H9 (cell line): Measurements from ENCODE around the gene C19orf85. TPM values are rescaled to one million over a fixed set of nuclear protein-coding genes. Genes with fewer than 3 reads are reported as not detected.

Experiments used
- DNase-seq: peaks from one replicate; pipeline ENCODE4 v3.0.0-alpha.2; 2017
- H2AFZ ChIP-seq: one replicate; pipeline ENCODE4 v1.6.1; 2013; ENCODE audit warnings: mild to moderate bottlenecking, low read length, control low read depth, moderate library complexity
- H2AK5ac ChIP-seq: 2 replicates; pipeline ENCODE4 v1.6.1; 2013; ENCODE audit warnings: low read length, control low read depth, mixed read lengths; ENCODE audit not compliant: insufficient read length
- H2BK120ac ChIP-seq: one replicate; pipeline ENCODE4 v1.6.1; 2013; ENCODE audit warnings: low read depth, mild to moderate bottlenecking, low read length, control low read depth, inconsistent platforms; ENCODE audit not compliant: poor library complexity, severe bottlenecking
- H2BK12ac ChIP-seq: 2 replicates; pipeline ENCODE4 v1.6.1; 2013; ENCODE audit warnings: low read length, control low read depth, mixed read lengths, low read depth; ENCODE audit not compliant: insufficient read length
- H2BK15ac ChIP-seq: 2 replicates; pipeline ENCODE4 v1.6.1; 2013; ENCODE audit warnings: low read depth, low read length, control low read depth
- H2BK20ac ChIP-seq: one replicate; pipeline ENCODE4 v1.6.1; 2013; ENCODE audit warnings: low read depth, mild to moderate bottlenecking, low read length, control low read depth, inconsistent platforms; ENCODE audit not compliant: poor library complexity, severe bottlenecking
- H2BK5ac ChIP-seq: 2 replicates; pipeline ENCODE4 v1.6.1; 2013; ENCODE audit warnings: low read length, control low read depth, mixed read lengths; ENCODE audit not compliant: insufficient read length
- H3K14ac ChIP-seq: 2 replicates; pipeline ENCODE4 v1.6.1; 2013; ENCODE audit warnings: low read length, control low read depth; ENCODE audit not compliant: insufficient read depth
- H3K18ac ChIP-seq: 2 replicates; pipeline ENCODE4 v1.6.1; 2013; ENCODE audit warnings: low read depth, mild to moderate bottlenecking, mixed read lengths, low read length, control low read depth; ENCODE audit not compliant: insufficient read length
- H3K23ac ChIP-seq: 2 replicates; pipeline ENCODE4 v1.6.1; 2013; ENCODE audit warnings: low read length, control low read depth, mixed read lengths, low read depth; ENCODE audit not compliant: insufficient read length
- H3K23me2 ChIP-seq: 2 replicates; pipeline ENCODE4 v1.6.1; 2013; ENCODE audit warnings: low read depth, mild to moderate bottlenecking, mixed read lengths, low read length, control low read depth; ENCODE audit not compliant: insufficient read length, poor library complexity, severe bottlenecking
- H3K27ac ChIP-seq: 2 replicates; pipeline ENCODE4 v1.5.1; 2013; ENCODE audit warnings: low read length, control low read depth, mixed read lengths, low read depth; ENCODE audit not compliant: insufficient read length
- H3K27me3 ChIP-seq: 2 replicates; pipeline ENCODE4 v1.6.1; 2013; ENCODE audit warnings: low read length, control low read depth, inconsistent platforms; ENCODE audit not compliant: insufficient read depth
- H3K4ac ChIP-seq: 2 replicates; pipeline ENCODE4 v1.6.1; 2013; ENCODE audit warnings: low read depth, mild to moderate bottlenecking, control low read depth, inconsistent platforms, low read length, moderate library complexity
- H3K4me1 ChIP-seq: 2 replicates; pipeline ENCODE4 v1.6.1; 2013; ENCODE audit warnings: low read length, control low read depth, inconsistent platforms; ENCODE audit not compliant: insufficient read depth
- H3K4me2 ChIP-seq: 2 replicates; pipeline ENCODE4 v1.6.1; 2013; ENCODE audit warnings: low read length, control low read depth, mixed read lengths; ENCODE audit not compliant: insufficient read length, insufficient read depth
- H3K56ac ChIP-seq: 2 replicates; pipeline ENCODE4 v1.6.1; 2013; ENCODE audit warnings: low read depth, mild to moderate bottlenecking, mixed read lengths, low read length, control low read depth; ENCODE audit not compliant: insufficient read length
- H3K79me1 ChIP-seq: 2 replicates; pipeline ENCODE4 v1.6.1; 2013; ENCODE audit warnings: low read depth, mild to moderate bottlenecking, moderate library complexity, low read length, control low read depth, inconsistent platforms; ENCODE audit not compliant: insufficient read depth, poor library complexity, severe bottlenecking
- H3K79me2 ChIP-seq: 2 replicates; pipeline ENCODE4 v1.6.1; 2013; ENCODE audit warnings: low read length, control low read depth, inconsistent platforms; ENCODE audit not compliant: insufficient read depth
- H3K9ac ChIP-seq: 2 replicates; pipeline ENCODE4 v1.6.1; 2013; ENCODE audit warnings: low read length, control low read depth, mixed read lengths; ENCODE audit not compliant: insufficient read length; ENCODE audit errors: extremely low read depth
- H3K9me3 ChIP-seq: one replicate; pipeline ENCODE4 v1.6.1; 2013; ENCODE audit warnings: low read depth, low read length, inconsistent platforms; ENCODE audit not compliant: control insufficient read depth
- H3T11ph ChIP-seq: one replicate; pipeline ENCODE4 v1.6.1; 2013; ENCODE audit warnings: mild to moderate bottlenecking, low read length, control low read depth, inconsistent platforms
- H4K20me1 ChIP-seq: one replicate; pipeline ENCODE4 v1.6.1; 2013; ENCODE audit not compliant: control insufficient read depth, insufficient read length, insufficient read depth
- H4K5ac ChIP-seq: 2 replicates; pipeline ENCODE4 v1.6.1; 2013; ENCODE audit warnings: low read depth, mild to moderate bottlenecking, mixed read lengths, low read length, control low read depth; ENCODE audit not compliant: insufficient read length
- H4K8ac ChIP-seq: replicated peaks from 2 replicates; pipeline ENCODE4 v1.6.1; 2013; ENCODE audit warnings: low read length, control low read depth, mixed read lengths, low read depth; ENCODE audit not compliant: insufficient read length
- H4K91ac ChIP-seq: 2 replicates; pipeline ENCODE4 v1.6.1; 2013; ENCODE audit warnings: low read depth, mild to moderate bottlenecking, moderate library complexity, mixed read lengths, low read length, control low read depth; ENCODE audit not compliant: insufficient read length
- H3K27ac Mint-ChIP-seq, 3 experiments: 2 replicates in 2 of 3; 3 replicates in 1 of 3; pipeline ENCODE4 v1.8.0; 2020 to 2021; ENCODE audit warnings: mixed read lengths in 3 of 3, mild to moderate bottlenecking in 1 of 3, moderate library complexity in 1 of 3
- H3K27me3 Mint-ChIP-seq: 2 replicates; pipeline ENCODE4 v1.8.0; 2021; ENCODE audit warnings: low read depth, mild to moderate bottlenecking, moderate library complexity, mixed read lengths
- H3K36me3 Mint-ChIP-seq, 3 experiments: 2 replicates in 2 of 3; 3 replicates in 1 of 3; pipeline ENCODE4 v1.8.0; 2020 to 2021; ENCODE audit warnings: low read depth in 3 of 3, mixed read lengths in 3 of 3; ENCODE audit not compliant: insufficient read depth in 1 of 3
- H3K4me1 Mint-ChIP-seq, 2 experiments: 2 replicates each; pipeline ENCODE4 v1.8.0; 2020; ENCODE audit warnings: mixed read lengths in 2 of 2
- H3K4me3 Mint-ChIP-seq, 2 experiments: 2 replicates in 1 of 2; 3 replicates in 1 of 2; pipeline ENCODE4 v1.8.0; 2020 to 2021; ENCODE audit warnings: mild to moderate bottlenecking in 2 of 2, mixed read lengths in 2 of 2, moderate library complexity in 1 of 2
- H3K9me3 Mint-ChIP-seq, 2 experiments: 2 replicates in 1 of 2; 3 replicates in 1 of 2; pipeline ENCODE4 v1.8.0; 2020; ENCODE audit warnings: mild to moderate bottlenecking in 2 of 2, mixed read lengths in 2 of 2, moderate library complexity in 1 of 2
- WGBS: extraction: QIAGEN DNeasy Blood & Tissue Kit; methylation state at CpG from one replicate; pipeline ENCODE4 v1.1.7; 2013; ENCODE audit warnings: missing lambda C conversion rate, low lambda C conversion rate, mixed read lengths; ENCODE audit not compliant: insufficient read length; ENCODE audit errors: extremely low coverage; 5-methylcytosine and 5-hydroxymethylcytosine counted together
- total RNA-seq: library from RNA; stranded (reverse); gene quantifications from 2 replicates; pipeline ENCODE4 v1.2.1, GENCODE V29; 2021
- TF ChIP-seq, protein P1 (sequence below): fragments of 200-600 bp; sonication (generic); conservative IDR thresholded peaks from 3 replicates; pipeline ENCODE4 v1.8.0; 2021; ENCODE audit warnings: antibody characterized with exemption, mild to moderate bottlenecking

Gene C19orf85
- total RNA-seq, 1 experiment from 2014 or later = 1.2 TPM

DNA sequence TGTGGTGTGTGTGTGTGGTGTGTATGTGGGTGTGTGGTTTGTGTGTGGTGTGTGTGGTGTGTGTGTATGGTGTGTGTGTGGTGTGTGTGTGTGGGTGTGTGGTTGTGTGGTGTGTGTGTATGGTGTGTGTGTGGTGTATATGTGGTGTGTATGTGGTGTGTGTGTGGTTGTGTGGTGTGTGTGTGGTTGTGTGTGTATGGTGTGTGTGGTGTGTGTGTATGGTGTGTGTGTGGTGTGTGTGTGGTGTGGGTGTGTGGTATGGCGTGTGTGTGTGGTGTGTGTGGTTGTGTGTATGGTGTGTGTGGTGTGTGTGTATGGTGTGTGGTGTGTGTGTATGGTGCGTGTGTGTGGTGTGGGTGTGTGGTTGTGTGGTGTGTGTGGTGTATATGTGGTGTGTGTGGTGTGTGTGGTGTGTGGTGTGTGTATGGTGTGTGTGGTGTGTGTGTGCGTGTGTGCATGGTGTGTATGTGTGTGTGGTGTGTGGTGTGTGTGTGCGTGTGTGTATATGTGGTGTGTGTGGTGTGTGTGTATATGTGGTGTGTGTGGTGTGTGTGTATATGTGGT is 30.1 kb downstream of the C19orf85 start:
- H4K20me1 ChIP-seq = no peaks in the 10 kb centered on the region
- Mint-ChIP-seq H3K27me3 (peaks cover 40% of the 10 kb centered on the region), H3K9me3 (peaks cover 6 to 10% of the 10 kb centered on the region in 2 experiments; a peak in 4 of 5 replicates), H3K4me3 (no peak overlapping the region), H3K4me1 (peaks cover 0 to 3% of the 10 kb centered on the region in 2 experiments; a peak in 2 of 4 replicates), H3K36me3 (peaks cover 0 to 2% (median 0%) of the 10 kb centered on the region in 3 experiments; a peak in 1 of 7 replicates), H3K27ac (no peak overlapping the region)
- no peak overlapping the region for H2BK120ac ChIP-seq
- H3K23ac ChIP-seq = no peak overlapping the region
- no peaks in the 10 kb centered on the region; the same call in 1 of the 2 replicates for H3K27me3 ChIP-seq
- H2BK12ac ChIP-seq = no peak overlapping the region
- peaks cover 3% of the 10 kb centered on the region for H3K23me2 ChIP-seq
- no peak overlapping the region for H3K18ac ChIP-seq
- H2BK20ac ChIP-seq = no peak overlapping the region
- no peaks in the 10 kb centered on the region for H3K79me1 ChIP-seq
- H3K9ac ChIP-seq = no peak overlapping the region
- no peaks in the 10 kb centered on the region for H3K9me3 ChIP-seq
- no peak overlapping the region for H2AFZ ChIP-seq
- H4K8ac ChIP-seq = peak overlapping the region; percentile 30
- TF ChIP-seq, protein P1, sequence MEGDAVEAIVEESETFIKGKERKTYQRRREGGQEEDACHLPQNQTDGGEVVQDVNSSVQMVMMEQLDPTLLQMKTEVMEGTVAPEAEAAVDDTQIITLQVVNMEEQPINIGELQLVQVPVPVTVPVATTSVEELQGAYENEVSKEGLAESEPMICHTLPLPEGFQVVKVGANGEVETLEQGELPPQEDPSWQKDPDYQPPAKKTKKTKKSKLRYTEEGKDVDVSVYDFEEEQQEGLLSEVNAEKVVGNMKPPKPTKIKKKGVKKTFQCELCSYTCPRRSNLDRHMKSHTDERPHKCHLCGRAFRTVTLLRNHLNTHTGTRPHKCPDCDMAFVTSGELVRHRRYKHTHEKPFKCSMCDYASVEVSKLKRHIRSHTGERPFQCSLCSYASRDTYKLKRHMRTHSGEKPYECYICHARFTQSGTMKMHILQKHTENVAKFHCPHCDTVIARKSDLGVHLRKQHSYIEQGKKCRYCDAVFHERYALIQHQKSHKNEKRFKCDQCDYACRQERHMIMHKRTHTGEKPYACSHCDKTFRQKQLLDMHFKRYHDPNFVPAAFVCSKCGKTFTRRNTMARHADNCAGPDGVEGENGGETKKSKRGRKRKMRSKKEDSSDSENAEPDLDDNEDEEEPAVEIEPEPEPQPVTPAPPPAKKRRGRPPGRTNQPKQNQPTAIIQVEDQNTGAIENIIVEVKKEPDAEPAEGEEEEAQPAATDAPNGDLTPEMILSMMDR = no peak
- no peak overlapping the region for H2AK5ac ChIP-seq
- H3K79me2 ChIP-seq = no peaks in the 10 kb centered on the region
- no peak overlapping the region for H3K4me2 ChIP-seq
- no peak overlapping the region for H3K56ac ChIP-seq
- no peak overlapping the region for H2BK5ac ChIP-seq
- no peak overlapping the region for H3K4ac ChIP-seq
- H2BK15ac ChIP-seq = no peak overlapping the region
- no peak overlapping the region for H3K27ac ChIP-seq
- no peak overlapping the region for H3T11ph ChIP-seq
- H4K91ac ChIP-seq = no peak overlapping the region
- 100% methylated on average over 2 of the region's 4 CpGs for WGBS
- H3K4me1 ChIP-seq = no peaks in the 10 kb centered on the region
- no peak overlapping the region for H3K14ac ChIP-seq
- peak overlapping the region; percentile 31 for H4K5ac ChIP-seq
- DNase-seq = no peak
